Liver (tissue), 9 donors: ENCODE data around the gene GRXCR2. TPM values are rescaled to one million over a fixed set of nuclear protein-coding genes. Genes with fewer than 3 reads are reported as not detected.

Experiments
- DNase-seq: peaks from one replicate; pipeline ENCODE4 v3.0.0-alpha.2; 2017; ENCODE audit warnings: low spot score
- H3K27ac ChIP-seq, 2 donors: one replicate each; pipeline ENCODE4 v1.7.0; 2013; ENCODE audit warnings: inconsistent platforms in 2 of 2, low read length in 2 of 2, control low read depth in 1 of 2, low read depth in 1 of 2, mild to moderate bottlenecking in 1 of 2
- H3K27me3 ChIP-seq, 4 donors: one replicate each; pipeline versions ENCODE4 v1.6.1 to v1.7.0; 2013; ENCODE audit warnings: low read length in 3 of 4, inconsistent platforms in 1 of 4, mild to moderate bottlenecking in 1 of 4, moderate library complexity in 1 of 4; ENCODE audit not compliant: control insufficient read depth in 4 of 4, insufficient read depth in 4 of 4
- H3K36me3 ChIP-seq, 4 donors: one replicate each; pipeline versions ENCODE4 v1.6.1 to v1.7.0; 2013; ENCODE audit warnings: low read length in 3 of 4, mild to moderate bottlenecking in 3 of 4, low read depth in 1 of 4, moderate library complexity in 1 of 4; ENCODE audit not compliant: control insufficient read depth in 4 of 4, insufficient read depth in 3 of 4
- H3K4me1 ChIP-seq, 4 donors: one replicate each; pipeline versions ENCODE4 v1.6.1 to v1.7.0; 2013; ENCODE audit warnings: low read length in 3 of 4, mild to moderate bottlenecking in 3 of 4, moderate library complexity in 1 of 4; ENCODE audit not compliant: control insufficient read depth in 4 of 4, insufficient read depth in 4 of 4
- H3K4me3 ChIP-seq, 3 donors: one replicate each; pipeline versions ENCODE4 v1.6.1 to v1.7.0; 2013; ENCODE audit warnings: low read length in 3 of 3, control low read depth in 1 of 3, low read depth in 1 of 3, mild to moderate bottlenecking in 1 of 3
- H3K9ac ChIP-seq, 2 donors: one replicate each; pipeline ENCODE4 v1.7.0; 2013; ENCODE audit warnings: low read length in 2 of 2, mild to moderate bottlenecking in 2 of 2, moderate library complexity in 2 of 2, control low read depth in 1 of 2, low read depth in 1 of 2
- H3K9me3 ChIP-seq, 4 donors: one replicate each; pipeline versions ENCODE4 v1.6.1 to v1.7.0; 2013; ENCODE audit warnings: low read length in 3 of 4; ENCODE audit not compliant: control insufficient read depth in 4 of 4
- ATF3 ChIP-seq: IDR thresholded peaks from 2 replicates; pipeline ENCODE4 v1.6.1; 2016; ENCODE audit warnings: antibody characterized with exemption
- CTCF ChIP-seq: fragments of 150-350 bp; IDR thresholded peaks from 2 replicates; pipeline ENCODE4 v1.5.1; 2017; ENCODE audit warnings: improper control_type of control experiment, low read depth, low read length; ENCODE audit not compliant: missing input control
- EGR1 ChIP-seq, 2 donors: IDR thresholded peaks; 2 replicates each; pipeline ENCODE4 v1.6.1; 2016 to 2018; ENCODE audit warnings: antibody characterized with exemption in 2 of 2, low read depth in 2 of 2
- FOXA1 ChIP-seq: IDR thresholded peaks from 2 replicates; pipeline ENCODE4 v1.6.1; 2016; ENCODE audit warnings: antibody characterized with exemption
- FOXA2 ChIP-seq: IDR thresholded peaks from 2 replicates; pipeline ENCODE4 v1.6.1; 2016; ENCODE audit warnings: antibody characterized with exemption
- GABPA ChIP-seq, 2 donors: IDR thresholded peaks in 1 of 2; conservative IDR thresholded peaks in 1 of 2; 2 replicates each; pipeline ENCODE4 v1.6.1; 2016; ENCODE audit warnings: antibody characterized with exemption in 2 of 2, mild to moderate bottlenecking in 1 of 2, moderate library complexity in 1 of 2
- HNF4A ChIP-seq, 2 donors: conservative IDR thresholded peaks; 2 replicates each; pipeline ENCODE4 v1.6.1; 2016; ENCODE audit warnings: antibody characterized with exemption in 2 of 2, mild to moderate bottlenecking in 2 of 2
- HNF4G ChIP-seq: IDR thresholded peaks from 2 replicates; pipeline ENCODE4 v1.6.1; 2016; ENCODE audit warnings: antibody characterized with exemption
- JUND ChIP-seq, 2 donors: IDR thresholded peaks; 2 replicates each; pipeline ENCODE4 v1.6.1; 2016; ENCODE audit warnings: antibody characterized with exemption in 2 of 2
- NR2F2 ChIP-seq: IDR thresholded peaks from 2 replicates; pipeline ENCODE4 v1.6.1; 2016; ENCODE audit warnings: antibody characterized with exemption
- RAD21 ChIP-seq, 2 donors: IDR thresholded peaks; 2 replicates each; pipeline ENCODE4 v1.6.1; 2016; ENCODE audit warnings: antibody characterized with exemption in 2 of 2, mild to moderate bottlenecking in 2 of 2
- RXRA ChIP-seq, 2 donors: IDR thresholded peaks; 2 replicates each; pipeline ENCODE4 v1.6.1; 2017 to 2018; ENCODE audit warnings: antibody characterized with exemption in 2 of 2, mild to moderate bottlenecking in 1 of 2
- SP1 ChIP-seq: IDR thresholded peaks from 2 replicates; pipeline ENCODE4 v1.6.1; 2018; ENCODE audit warnings: antibody characterized with exemption, mild to moderate bottlenecking
- TAF1 ChIP-seq: conservative IDR thresholded peaks from 2 replicates; pipeline ENCODE4 v1.6.1; 2016; ENCODE audit warnings: antibody characterized with exemption, mild to moderate bottlenecking
- YY1 ChIP-seq: IDR thresholded peaks from 2 replicates; pipeline ENCODE4 v1.6.1; 2016; ENCODE audit warnings: antibody characterized with exemption, mild to moderate bottlenecking
- WGBS: extraction: QIAGEN DNeasy Blood & Tissue Kit; methylation state at CpG from one replicate; pipeline ENCODE4 v1.1.7; 2013; 5-methylcytosine and 5-hydroxymethylcytosine counted together
- polyA plus RNA-seq, 2 donors: library from polyadenylated mRNA; stranded (reverse) in 1 of 2; unstranded in 1 of 2; fragments of 200-250 nt in 1 of 2; fragments of >200 nt in 1 of 2; fragmentation: Nextera tagmentation in 1 of 2; extraction: Ambion mirVana in 1 of 2; gene quantifications; one replicate each; pipeline versions ENCODE4 v1.2.1 to v1.2.3, GENCODE V29; 2013 to 2015
- total RNA-seq, 2 donors: library from RNA; depleted of rRNA; stranded (reverse); fragments of >200 nt; gene quantifications; one replicate each; pipeline ENCODE4 v1.2.3, GENCODE V29; 2014
- TF ChIP-seq, protein P1 (sequence below): IDR thresholded peaks from 2 replicates; pipeline ENCODE4 v1.6.1; 2016; ENCODE audit warnings: antibody characterized with exemption, mild to moderate bottlenecking
- TF ChIP-seq, protein P2 (sequence below): IDR thresholded peaks from 2 replicates; pipeline ENCODE4 v1.6.1; 2016; ENCODE audit warnings: antibody characterized with exemption
- TF ChIP-seq, protein P3 (sequence below): IDR thresholded peaks from 2 replicates; pipeline ENCODE4 v1.6.1; 2016; ENCODE audit warnings: antibody characterized with exemption
- donor health status: healthy.
- donor health status: healthy.
- donor health status: healthy.
- donor health status: healthy.
- donor health status: healthy.

GRXCR2 gene
- total and polyA plus RNA-seq, 4 donors, result not detected

DNA sequence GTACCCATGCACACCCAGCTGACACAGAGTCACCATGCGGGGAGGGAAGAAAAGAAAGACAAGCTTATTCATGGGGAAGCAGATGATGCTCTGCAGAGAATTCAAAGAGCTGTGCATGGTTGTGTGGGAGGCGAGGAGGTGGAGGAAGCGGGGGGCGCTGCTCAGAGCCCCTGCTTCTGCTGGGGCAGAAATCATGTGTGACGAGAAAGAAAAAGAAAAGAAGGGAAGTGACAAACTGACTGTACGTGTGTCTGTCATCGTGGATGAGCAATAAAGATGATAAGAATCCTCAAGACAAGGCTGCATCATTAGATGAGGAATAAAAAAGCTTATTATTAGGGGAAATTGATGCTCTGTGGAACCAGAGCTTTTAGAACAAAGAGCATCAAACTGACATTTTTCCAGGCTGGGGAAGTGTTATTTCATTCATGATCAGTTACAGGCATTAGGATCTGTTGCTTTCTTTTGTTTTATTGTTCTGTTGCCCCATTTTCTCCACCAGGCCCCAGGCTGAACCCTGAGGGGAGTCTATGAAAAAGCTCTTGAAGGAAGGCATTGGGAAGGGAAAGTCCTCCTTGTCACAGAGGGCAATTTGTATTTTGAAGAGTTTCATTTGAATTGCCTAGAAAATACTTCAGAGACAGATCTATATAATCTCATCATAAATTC, 43.3 kb upstream of the GRXCR2 start:
- H3K4me1 ChIP-seq, result peaks cover 0 to 9% (median 4%) of the 10 kb centered on the region in 4 donors
- no peak overlapping the region for H3K9ac ChIP-seq
- no peak overlapping the region for H3K4me3 ChIP-seq
- TF ChIP-seq ATF3 (no peak), JUND (IDR thresholded peaks at IDR 0.05) (no peak), CTCF (no peak), YY1 (no peak), FOXA2 (no peak), NR2F2 (no peak), HNF4A (conservative IDR thresholded peaks at IDR 0.05) (no peak), SP1 (no peak), HNF4G (no peak), GABPA (IDR thresholded peaks at IDR 0.05 in 1 of 2, conservative IDR thresholded peaks at IDR 0.05 in 1 of 2) (no peak), EGR1 (IDR thresholded peaks at IDR 0.05; ENCODE audit: low read depth in 2 of 2) (no peak), RAD21 (IDR thresholded peaks at IDR 0.05) (no peak), TAF1 (no peak), FOXA1 (no peak), RXRA (IDR thresholded peaks at IDR 0.05) (no peak)
- TF ChIP-seq, protein P1, sequence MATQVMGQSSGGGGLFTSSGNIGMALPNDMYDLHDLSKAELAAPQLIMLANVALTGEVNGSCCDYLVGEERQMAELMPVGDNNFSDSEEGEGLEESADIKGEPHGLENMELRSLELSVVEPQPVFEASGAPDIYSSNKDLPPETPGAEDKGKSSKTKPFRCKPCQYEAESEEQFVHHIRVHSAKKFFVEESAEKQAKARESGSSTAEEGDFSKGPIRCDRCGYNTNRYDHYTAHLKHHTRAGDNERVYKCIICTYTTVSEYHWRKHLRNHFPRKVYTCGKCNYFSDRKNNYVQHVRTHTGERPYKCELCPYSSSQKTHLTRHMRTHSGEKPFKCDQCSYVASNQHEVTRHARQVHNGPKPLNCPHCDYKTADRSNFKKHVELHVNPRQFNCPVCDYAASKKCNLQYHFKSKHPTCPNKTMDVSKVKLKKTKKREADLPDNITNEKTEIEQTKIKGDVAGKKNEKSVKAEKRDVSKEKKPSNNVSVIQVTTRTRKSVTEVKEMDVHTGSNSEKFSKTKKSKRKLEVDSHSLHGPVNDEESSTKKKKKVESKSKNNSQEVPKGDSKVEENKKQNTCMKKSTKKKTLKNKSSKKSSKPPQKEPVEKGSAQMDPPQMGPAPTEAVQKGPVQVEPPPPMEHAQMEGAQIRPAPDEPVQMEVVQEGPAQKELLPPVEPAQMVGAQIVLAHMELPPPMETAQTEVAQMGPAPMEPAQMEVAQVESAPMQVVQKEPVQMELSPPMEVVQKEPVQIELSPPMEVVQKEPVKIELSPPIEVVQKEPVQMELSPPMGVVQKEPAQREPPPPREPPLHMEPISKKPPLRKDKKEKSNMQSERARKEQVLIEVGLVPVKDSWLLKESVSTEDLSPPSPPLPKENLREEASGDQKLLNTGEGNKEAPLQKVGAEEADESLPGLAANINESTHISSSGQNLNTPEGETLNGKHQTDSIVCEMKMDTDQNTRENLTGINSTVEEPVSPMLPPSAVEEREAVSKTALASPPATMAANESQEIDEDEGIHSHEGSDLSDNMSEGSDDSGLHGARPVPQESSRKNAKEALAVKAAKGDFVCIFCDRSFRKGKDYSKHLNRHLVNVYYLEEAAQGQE, result no peak
- TF ChIP-seq, protein P2, sequence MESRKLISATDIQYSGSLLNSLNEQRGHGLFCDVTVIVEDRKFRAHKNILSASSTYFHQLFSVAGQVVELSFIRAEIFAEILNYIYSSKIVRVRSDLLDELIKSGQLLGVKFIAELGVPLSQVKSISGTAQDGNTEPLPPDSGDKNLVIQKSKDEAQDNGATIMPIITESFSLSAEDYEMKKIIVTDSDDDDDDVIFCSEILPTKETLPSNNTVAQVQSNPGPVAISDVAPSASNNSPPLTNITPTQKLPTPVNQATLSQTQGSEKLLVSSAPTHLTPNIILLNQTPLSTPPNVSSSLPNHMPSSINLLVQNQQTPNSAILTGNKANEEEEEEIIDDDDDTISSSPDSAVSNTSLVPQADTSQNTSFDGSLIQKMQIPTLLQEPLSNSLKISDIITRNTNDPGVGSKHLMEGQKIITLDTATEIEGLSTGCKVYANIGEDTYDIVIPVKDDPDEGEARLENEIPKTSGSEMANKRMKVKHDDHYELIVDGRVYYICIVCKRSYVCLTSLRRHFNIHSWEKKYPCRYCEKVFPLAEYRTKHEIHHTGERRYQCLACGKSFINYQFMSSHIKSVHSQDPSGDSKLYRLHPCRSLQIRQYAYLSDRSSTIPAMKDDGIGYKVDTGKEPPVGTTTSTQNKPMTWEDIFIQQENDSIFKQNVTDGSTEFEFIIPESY, result no peak
- TF ChIP-seq, protein P3, sequence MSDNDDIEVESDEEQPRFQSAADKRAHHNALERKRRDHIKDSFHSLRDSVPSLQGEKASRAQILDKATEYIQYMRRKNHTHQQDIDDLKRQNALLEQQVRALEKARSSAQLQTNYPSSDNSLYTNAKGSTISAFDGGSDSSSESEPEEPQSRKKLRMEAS, result no peak
- 91% methylated on average over 7 of the region's 7 CpGs for WGBS
- no peak for DNase-seq
- no peaks in the 10 kb centered on the region for H3K36me3 ChIP-seq
- no peak overlapping the region for H3K27ac ChIP-seq
- H3K9me3 ChIP-seq, result no peaks in the 10 kb centered on the region
- no peaks in the 10 kb centered on the region for H3K27me3 ChIP-seq
